Activated CD4-positive, alpha-beta T cell treated with anti-CD3 and anti-CD28 coated beads, Interleukin-2, amount 10 ng/mL, durations not matched to agents 7 days and 5 days (primary cell): ENCODE data around the gene ARHGEF7. TPM values are rescaled to one million over a fixed set of nuclear protein-coding genes. Genes with fewer than 3 reads are reported as not detected.

Source experiments
- CTCF ChIA-PET: fragments of 350-600 bp; sonication (Branson Sonifier 250); formaldehyde crosslinking; loops from one replicate; lab custom pipeline; 2021; ENCODE audit warnings: antibody characterized with exemption; lab: Charles Lee
- POLR2A ChIA-PET: fragments of 350-600 bp; sonication (Branson Sonifier 250); formaldehyde crosslinking; loops from one replicate; lab custom pipeline; 2021; ENCODE audit warnings: antibody characterized with exemption; lab: Charles Lee
- DNase-seq: peaks from one replicate; pipeline ENCODE4 v3.0.0-alpha.2; 2020
- H3K27ac Mint-ChIP-seq: one replicate; pipeline ENCODE4 v1.8.0; 2021; ENCODE audit warnings: mild to moderate bottlenecking, moderate library complexity, mixed read lengths
- H3K27me3 Mint-ChIP-seq: one replicate; pipeline ENCODE4 v1.8.0; 2021; ENCODE audit warnings: mixed read lengths
- H3K36me3 Mint-ChIP-seq: one replicate; pipeline ENCODE4 v1.8.0; 2021; ENCODE audit warnings: low read depth, mixed read lengths
- H3K4me1 Mint-ChIP-seq: one replicate; pipeline ENCODE4 v1.8.0; 2021; ENCODE audit warnings: mixed read lengths
- H3K4me3 Mint-ChIP-seq: one replicate; pipeline ENCODE4 v1.8.0; 2021; ENCODE audit warnings: mild to moderate bottlenecking, moderate library complexity, mixed read lengths
- H3K9me3 Mint-ChIP-seq: one replicate; pipeline ENCODE4 v1.8.0; 2021; ENCODE audit warnings: mixed read lengths
- total RNA-seq, 2 experiments: library from RNA; stranded (reverse); gene quantifications; one replicate each; pipeline ENCODE4 v1.2.3, GENCODE V29; 2021

ARHGEF7 gene
- total RNA-seq, 2 experiments from 2014 or later: 64.5 to 72.2 TPM

GRCh38 chr13:111313911-111314425 is 198.9 kb downstream of the ARHGEF7 start:
- POLR2A ChIA-PET: no interaction called here
- Mint-ChIP-seq H3K4me1 (no peaks in the 10 kb centered on the region), H3K27ac (no peak overlapping the region), H3K9me3 (peaks cover 26% of the 10 kb centered on the region), H3K4me3 (no peak overlapping the region), H3K27me3 (no peaks in the 10 kb centered on the region), H3K36me3 (peaks cover 33% of the 10 kb centered on the region)
- DNase-seq: no peak
- CTCF ChIA-PET: no interaction called here

DNA sequence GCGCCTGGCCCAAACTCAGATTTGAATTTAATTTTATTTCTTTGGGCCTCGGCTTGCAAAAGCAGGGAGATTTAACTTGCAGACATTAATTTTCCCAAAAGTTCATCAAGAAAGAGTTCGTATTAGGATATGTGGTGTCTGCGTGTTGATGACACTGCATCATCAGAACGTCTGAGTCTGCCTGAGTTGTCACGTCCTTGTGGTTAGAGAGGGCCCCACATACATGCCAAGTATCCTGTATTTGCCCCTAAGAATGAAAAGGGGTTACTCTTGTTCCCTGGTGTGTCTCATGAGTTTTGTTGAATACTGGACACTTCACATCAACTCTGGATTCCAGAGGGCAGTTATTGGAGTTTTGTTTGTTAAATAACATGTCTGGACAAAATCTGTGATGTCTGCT is 199.7 kb downstream of the ARHGEF7 start:
- no peak for DNase-seq
- ChIA-PET CTCF (no interaction called here), POLR2A (no interaction called here)
- Mint-ChIP-seq H3K27ac (no peak overlapping the region), H3K27me3 (no peaks in the 10 kb centered on the region), H3K4me1 (no peaks in the 10 kb centered on the region), H3K4me3 (no peak overlapping the region), H3K9me3 (peaks cover 22% of the 10 kb centered on the region), H3K36me3 (peaks cover 28% of the 10 kb centered on the region)

- no peak overlapping the region for H3K4me3 Mint-ChIP-seq
- no peak for DNase-seq
- H3K27ac Mint-ChIP-seq: no peak overlapping the region
- H3K9me3 Mint-ChIP-seq: peaks cover 17% of the 10 kb centered on the region
- H3K36me3 Mint-ChIP-seq: peaks cover 22% of the 10 kb centered on the region
- H3K27me3 Mint-ChIP-seq: no peaks in the 10 kb centered on the region
- ChIA-PET CTCF (no interaction called here), POLR2A (no interaction called here)
- no peaks in the 10 kb centered on the region for H3K4me1 Mint-ChIP-seq
Measured at GRCh38 chr13:111315347-111315995, 200.4 kb downstream of the ARHGEF7 start.

GRCh38 chr13:111316161-111316730 is 201.1 kb downstream of the ARHGEF7 start:
- ChIA-PET CTCF (no interaction called here), POLR2A (no interaction called here)
- Mint-ChIP-seq H3K27ac (no peak overlapping the region), H3K4me1 (no peaks in the 10 kb centered on the region), H3K27me3 (no peaks in the 10 kb centered on the region), H3K9me3 (peaks cover 11% of the 10 kb centered on the region), H3K36me3 (peaks cover 14% of the 10 kb centered on the region), H3K4me3 (no peak overlapping the region)
- no peak for DNase-seq

DNA sequence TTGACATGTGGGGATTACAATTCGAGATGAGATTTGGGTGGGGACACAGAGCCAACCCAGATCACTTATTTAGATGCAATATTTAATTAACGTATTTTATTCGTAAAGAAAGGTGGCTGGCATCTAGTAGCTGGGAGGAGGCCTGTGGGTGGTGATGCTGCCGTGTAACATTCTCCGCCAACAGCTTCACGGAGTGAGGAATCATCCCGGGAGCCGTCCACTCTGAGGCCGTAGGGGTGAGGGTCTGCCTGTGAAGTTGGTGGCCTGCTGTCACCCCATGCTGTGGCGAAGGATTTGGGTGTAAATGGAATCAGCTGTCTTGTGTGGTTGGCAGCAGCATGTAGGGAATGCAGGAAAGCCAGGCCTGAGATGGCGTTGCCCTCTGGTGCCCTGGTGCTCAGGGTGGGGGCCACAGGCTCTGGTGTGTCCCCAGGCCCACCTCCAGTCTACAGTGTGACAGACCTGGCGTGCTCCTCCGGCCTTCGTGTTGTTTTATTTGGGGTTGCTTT is 202.0 kb downstream of the ARHGEF7 start:
- Mint-ChIP-seq H3K36me3 (peaks cover 9% of the 10 kb centered on the region), H3K27ac (no peak overlapping the region), H3K9me3 (peaks cover 6% of the 10 kb centered on the region), H3K27me3 (no peaks in the 10 kb centered on the region), H3K4me3 (no peak overlapping the region), H3K4me1 (no peaks in the 10 kb centered on the region)
- DNase-seq: no peak
- ChIA-PET POLR2A (no interaction called here), CTCF (no interaction called here)

DNA sequence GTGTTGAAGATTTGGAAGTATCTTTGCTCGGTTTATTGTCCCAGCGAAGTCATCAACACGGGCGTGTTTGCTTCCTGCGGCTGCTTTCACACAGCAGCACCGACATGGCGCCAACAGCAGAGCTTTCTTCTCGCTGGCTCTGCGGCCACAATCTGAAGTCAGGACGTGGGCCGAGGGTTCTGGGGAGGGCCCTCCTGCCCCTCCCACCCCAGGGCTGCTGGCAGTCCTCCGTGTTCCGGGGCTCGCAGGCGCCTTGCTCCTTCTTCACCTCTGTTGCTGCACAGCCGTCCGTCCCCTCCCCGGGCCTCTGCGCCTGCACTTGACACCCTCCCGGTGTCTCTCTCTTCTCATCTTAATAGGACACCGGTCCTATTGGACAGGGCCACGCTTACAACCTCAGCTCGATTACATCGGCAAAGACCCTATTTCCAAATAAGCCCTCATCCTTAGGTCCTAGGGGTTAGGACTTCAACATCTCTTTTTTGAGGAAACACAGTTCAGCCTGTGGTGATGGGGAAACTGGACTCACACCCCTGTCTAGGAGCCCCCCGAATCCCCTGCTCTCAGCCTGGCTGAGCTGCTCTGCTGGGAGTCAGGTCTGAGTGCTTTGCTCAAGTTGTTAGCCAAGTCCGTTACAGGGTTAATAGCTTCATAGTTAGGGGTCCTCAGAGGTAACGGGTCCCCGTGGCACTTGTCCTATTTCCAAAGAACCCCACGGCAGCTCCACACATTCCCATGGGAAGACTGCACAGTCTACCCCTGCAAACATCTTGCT is 202.6 kb downstream of the ARHGEF7 start:
- no peak overlapping the region for H3K27ac Mint-ChIP-seq
- ChIA-PET POLR2A (no interaction called here), CTCF (interaction anchor here (1.0 kb wide), 1 partner anchor 36 kb away, joined by 3 read pairs; no protein-coding TSS in a partner anchor)
- peaks cover 3% of the 10 kb centered on the region for H3K9me3 Mint-ChIP-seq
- H3K4me1 Mint-ChIP-seq: no peaks in the 10 kb centered on the region
- no peak overlapping the region for H3K4me3 Mint-ChIP-seq
- DNase-seq: no peak
- no peaks in the 10 kb centered on the region for H3K27me3 Mint-ChIP-seq
- peaks cover 4% of the 10 kb centered on the region for H3K36me3 Mint-ChIP-seq

- Mint-ChIP-seq H3K4me3 (no peak overlapping the region), H3K4me1 (no peaks in the 10 kb centered on the region), H3K36me3 (no peaks in the 10 kb centered on the region), H3K9me3 (no peaks in the 10 kb centered on the region), H3K27ac (no peak overlapping the region), H3K27me3 (no peaks in the 10 kb centered on the region)
- no peak for DNase-seq
- ChIA-PET POLR2A (no interaction called here), CTCF (interaction anchor here (1.0 kb wide), 1 partner anchor 37 kb away, joined by 3 read pairs; no protein-coding TSS in a partner anchor)
Measured at GRCh38 chr13:111318386-111318785, 203.3 kb downstream of the ARHGEF7 start.

- CTCF ChIA-PET: no interaction called here
- H3K27ac Mint-ChIP-seq: no peak overlapping the region
- H3K4me3 Mint-ChIP-seq: no peak overlapping the region
- H3K27me3 Mint-ChIP-seq: no peaks in the 10 kb centered on the region
- no peak for DNase-seq
- H3K4me1 Mint-ChIP-seq: peaks cover 3% of the 10 kb centered on the region
- POLR2A ChIA-PET: no interaction called here
- no peaks in the 10 kb centered on the region for H3K9me3 Mint-ChIP-seq
- H3K36me3 Mint-ChIP-seq: no peaks in the 10 kb centered on the region
Measured at GRCh38 chr13:111319521-111319920, 204.4 kb downstream of the ARHGEF7 start.

DNA sequence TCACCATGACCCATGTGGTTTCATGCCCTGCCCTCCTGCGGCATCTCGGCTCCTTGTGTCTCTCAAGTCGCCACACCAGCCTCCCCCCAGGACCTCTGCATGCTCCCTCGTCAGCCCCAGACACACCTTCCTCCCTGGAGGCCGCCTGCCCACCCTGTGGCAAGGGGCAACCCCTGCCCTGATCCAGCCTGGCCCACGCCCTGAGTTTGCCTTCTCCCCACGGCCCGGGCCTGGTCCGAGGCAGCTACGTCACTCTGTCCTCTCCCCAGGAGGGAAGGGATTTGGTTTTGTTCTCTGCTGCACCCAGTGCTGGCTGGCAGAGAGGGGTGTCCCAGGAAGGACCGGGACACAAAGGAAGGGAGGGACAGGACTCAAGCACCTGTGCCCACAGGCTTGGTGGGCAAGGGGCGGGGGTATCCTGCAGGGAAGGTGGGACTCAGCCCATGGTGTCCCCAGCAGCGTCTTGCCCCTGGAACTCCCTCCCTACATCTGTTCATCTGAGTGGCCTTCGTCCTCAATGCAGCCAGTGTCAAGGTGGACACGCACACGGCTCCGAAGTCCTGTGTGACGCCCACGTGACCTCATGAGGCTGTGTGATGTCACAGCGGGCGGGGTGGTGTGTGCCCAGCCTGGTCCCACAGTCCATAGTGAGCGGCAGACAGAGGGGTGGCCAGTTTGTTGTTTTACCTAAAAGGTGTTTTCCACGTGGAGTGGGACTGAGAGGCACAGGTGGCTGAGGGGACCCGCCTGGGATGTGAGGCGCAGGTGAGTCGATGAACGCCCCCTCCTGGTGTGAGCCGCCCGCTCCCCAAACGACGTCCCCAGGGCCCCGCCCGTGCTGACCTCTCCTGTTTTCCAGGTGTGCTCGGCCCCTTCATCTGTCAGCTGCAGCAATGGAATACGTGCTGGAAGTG is 205.1 kb downstream of the ARHGEF7 start, which contains the start of gene TEX29:
TSS of gene TEX29 (plus strand) at position 645 of the 914 bp plus-strand sequence. CDS start at position 894, 249 bp downstream.
- Mint-ChIP-seq H3K27me3 (no peaks in the 10 kb centered on the region), H3K4me1 (peaks cover 3% of the 10 kb centered on the region), H3K9me3 (no peaks in the 10 kb centered on the region), H3K4me3 (no peak within 1 kb of the TSS), H3K36me3 (no peaks in the 10 kb centered on the region), H3K27ac (no peak within 1 kb of the TSS)
- CTCF ChIA-PET: no interaction called here
- POLR2A ChIA-PET: no interaction called here
- DNase-seq: no peak

- POLR2A ChIA-PET: no interaction called here
- CTCF ChIA-PET: interaction anchor here (0.6 kb wide), 1 partner anchor 858 kb away, joined by 3 read pairs; no protein-coding TSS in a partner anchor
- DNase-seq: no peak
- Mint-ChIP-seq H3K9me3 (no peaks in the 10 kb centered on the region), H3K27ac (no peak overlapping the region), H3K27me3 (no peaks in the 10 kb centered on the region), H3K36me3 (no peaks in the 10 kb centered on the region), H3K4me3 (no peak overlapping the region), H3K4me1 (peaks cover 3% of the 10 kb centered on the region)
Measured at GRCh38 chr13:111322001-111322915, 207.1 kb downstream of the ARHGEF7 start.

DNA sequence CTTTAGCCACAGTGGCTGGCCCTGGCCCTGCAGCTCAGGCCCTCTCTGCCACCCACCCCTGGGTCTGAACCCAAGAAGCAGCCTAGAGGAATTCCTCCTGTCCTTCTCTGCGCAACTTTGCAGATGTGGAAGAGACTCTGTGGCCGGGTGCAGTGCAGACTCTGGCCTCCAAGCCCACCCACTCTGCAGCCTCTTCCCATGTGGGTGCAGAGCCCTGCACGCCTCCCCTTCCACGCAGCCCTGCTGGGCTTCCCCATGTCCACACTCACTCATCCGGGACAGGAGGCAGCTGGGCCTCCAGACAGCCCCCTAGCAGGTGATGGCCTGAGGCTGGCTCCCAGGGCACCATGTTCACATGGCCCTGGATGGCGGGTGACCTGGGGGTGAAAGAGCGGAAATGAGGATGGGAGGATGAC is 207.8 kb downstream of the ARHGEF7 start:
- no peak for DNase-seq
- Mint-ChIP-seq H3K4me1 (peaks cover 3% of the 10 kb centered on the region), H3K9me3 (no peaks in the 10 kb centered on the region), H3K4me3 (no peak overlapping the region), H3K36me3 (no peaks in the 10 kb centered on the region), H3K27ac (no peak overlapping the region), H3K27me3 (no peaks in the 10 kb centered on the region)
- ChIA-PET CTCF (interaction anchor here (0.6 to 1.3 kb wide), 2 partner anchors 12 to 859 kb away, joined by 3 read pairs; no protein-coding TSS in a partner anchor), POLR2A (no interaction called here)
